Measurements from ENCODE around the gene BCAM. TPM values are rescaled to one million over a fixed set of nuclear protein-coding genes. Genes with fewer than 3 reads are reported as not detected.
"Not testable (repeated sequence)": the region's sequence is repeated elsewhere in the genome, so short reads cannot be mapped to it uniquely, and the experiment has no call there.

BCAM gene
- total RNA-seq, 1 donor from 2014 or later, result 91.9 TPM

GRCh38 chr19:44840811-44841210 lies 31.9 kb downstream of the BCAM start:
- intact Hi-C loops (cut with DNase I), result no loop called here
- ATAC-seq (no peak), DNase-seq (ENCODE audit: missing footprints) (no peak)

DNA sequence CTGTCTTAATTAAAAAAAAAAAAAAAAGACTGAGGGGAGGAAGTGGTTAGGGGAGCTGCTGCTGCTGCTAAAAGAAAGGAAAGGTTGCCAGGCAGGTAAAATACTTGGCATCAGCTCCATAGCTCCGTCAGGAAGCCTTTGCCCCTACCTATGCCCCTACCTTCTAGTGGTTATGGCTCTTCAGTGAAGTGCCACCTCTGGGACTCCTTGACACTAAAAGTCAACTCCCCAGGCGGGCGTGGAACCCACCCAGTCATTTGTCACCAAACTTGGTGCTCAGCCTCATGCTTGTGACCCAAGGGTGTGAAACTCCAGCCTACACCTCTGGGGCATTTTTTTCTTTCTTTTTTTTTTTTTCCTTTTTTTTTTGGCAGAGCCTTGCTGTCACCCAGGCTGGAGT lies 32.3 kb downstream of the BCAM start:
- intact Hi-C loops (cut with DNase I), result no loop called here
- DNase-seq (ENCODE audit: missing footprints) (no peak), ATAC-seq (no peak)

DNA sequence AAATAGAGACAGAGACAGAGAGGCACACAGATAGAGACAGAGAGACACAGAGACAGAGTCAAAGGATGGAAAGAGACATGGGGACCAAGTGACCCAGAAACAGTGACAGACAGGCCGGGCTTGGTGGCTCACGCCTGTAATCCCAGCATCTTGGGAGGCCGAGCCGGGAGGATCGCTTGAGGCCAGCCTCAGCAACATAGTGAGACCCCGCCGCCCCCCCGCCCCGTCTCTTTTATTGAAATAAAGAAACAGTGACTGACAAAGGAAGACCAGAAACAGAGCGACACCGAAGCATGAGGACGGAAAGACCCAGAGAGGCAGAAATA lies 36.3 kb downstream of the BCAM start:
- ATAC-seq (no peak), DNase-seq (ENCODE audit: missing footprints) (no peak)
- intact Hi-C loops (cut with DNase I), result loop anchor here (1.0 to 5.0 kb wide), 4 partner anchors 45 to 156 kb away; no protein-coding TSS in a partner anchor

GRCh38 chr19:44845612-44846454 lies 36.9 kb downstream of the BCAM start, which contains the start of gene NECTIN2:
TSS of gene NECTIN2 (plus strand) at chr19:44846297. CDS start at chr19:44846526, 229 bp downstream.
- intact Hi-C loops (cut with DNase I), result loop anchor here (1.0 to 5.0 kb wide), 5 partner anchors 45 to 157 kb away; partner anchors contain the start of gene TOMM40
- ATAC-seq (peak; percentile 86), DNase-seq (ENCODE audit: missing footprints) (peak; percentile 100)

DNA sequence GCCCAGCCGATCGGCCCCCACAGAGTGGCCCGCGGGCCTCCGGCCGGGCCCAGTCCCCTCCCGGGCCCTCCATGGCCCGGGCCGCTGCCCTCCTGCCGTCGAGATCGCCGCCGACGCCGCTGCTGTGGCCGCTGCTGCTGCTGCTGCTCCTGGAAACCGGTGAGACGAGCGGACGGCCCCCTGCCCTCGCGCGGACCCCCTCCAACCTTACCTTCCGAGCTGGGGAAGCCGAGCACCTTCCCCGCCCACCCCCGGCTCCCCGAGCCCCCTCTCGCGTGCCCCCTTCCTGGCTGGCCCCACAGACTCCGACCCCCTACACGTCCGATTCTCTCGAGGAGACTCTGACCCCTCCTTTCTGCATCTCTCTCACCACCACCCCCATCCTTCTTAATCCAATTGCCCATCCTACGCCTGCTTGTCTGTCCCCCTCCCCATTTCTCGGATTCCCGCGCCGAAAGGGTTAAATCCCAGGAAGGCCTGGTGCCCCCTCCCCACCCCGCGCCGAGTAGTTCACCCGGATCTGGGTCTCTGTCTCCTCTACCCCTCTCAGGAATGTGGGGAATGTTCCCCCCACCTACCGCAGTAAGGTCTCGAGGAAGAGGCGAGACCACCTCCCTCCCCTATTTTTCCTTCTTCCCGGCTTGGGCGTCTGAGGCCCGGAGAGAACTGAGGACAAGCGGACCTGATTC lies 37.7 kb downstream of the BCAM start:
- DNase-seq (ENCODE audit: missing footprints) (no peak), ATAC-seq (no peak)
- intact Hi-C loops (cut with DNase I), result loop anchor here (2.0 to 5.0 kb wide), 2 partner anchors 44 to 129 kb away; partner anchors contain the start of gene TOMM40

DNA sequence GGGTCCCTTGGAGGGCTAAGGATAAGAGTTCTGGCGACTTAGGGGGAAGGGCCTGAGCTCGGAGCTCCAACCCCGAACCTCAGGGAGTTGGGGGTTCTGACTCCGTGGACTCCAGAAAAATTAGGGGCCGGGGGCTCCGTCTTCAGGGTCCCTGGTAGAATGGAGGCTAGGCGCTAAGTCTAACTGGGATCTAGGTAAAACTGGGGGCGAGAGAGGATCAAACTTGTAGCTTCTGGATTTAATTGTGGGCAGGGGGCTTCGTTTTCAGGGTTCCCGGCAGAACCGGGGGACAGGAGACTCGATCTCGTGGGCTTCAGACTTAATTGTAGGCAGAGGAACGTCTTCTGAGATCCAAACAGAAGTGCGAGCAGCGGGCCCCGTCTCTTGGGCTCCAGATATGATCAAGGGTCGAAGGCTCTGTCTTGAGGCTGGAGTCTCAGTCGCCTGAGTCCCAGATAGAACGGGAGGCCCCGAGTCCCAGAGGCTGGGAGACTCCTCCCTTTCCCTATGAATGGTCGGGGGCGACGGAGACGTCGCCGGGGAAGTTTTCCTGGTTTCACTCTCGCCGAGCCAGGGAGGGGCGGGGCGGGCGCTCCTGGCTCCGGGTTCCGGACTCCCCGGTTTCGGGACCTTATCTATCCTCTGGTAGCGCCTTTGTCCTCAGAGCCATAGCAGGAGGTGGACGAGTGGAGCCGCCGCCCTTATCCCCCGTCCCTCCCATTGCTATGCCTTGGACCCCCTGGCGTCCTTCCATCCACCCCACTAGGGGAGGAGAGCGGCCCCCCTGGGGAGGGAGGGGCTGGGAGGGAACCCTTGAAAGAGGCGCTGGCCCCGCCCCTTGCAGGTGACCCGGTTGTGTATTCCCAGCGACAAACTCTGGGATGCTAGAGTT lies 38.5 kb downstream of the BCAM start:
- intact Hi-C loops (cut with DNase I), result loop anchor here (2.0 to 5.0 kb wide), 2 partner anchors 43 to 130 kb away; partner anchors contain the start of gene TOMM40
- ATAC-seq (no peak), DNase-seq (ENCODE audit: missing footprints) (peak; percentile 83)

DNA sequence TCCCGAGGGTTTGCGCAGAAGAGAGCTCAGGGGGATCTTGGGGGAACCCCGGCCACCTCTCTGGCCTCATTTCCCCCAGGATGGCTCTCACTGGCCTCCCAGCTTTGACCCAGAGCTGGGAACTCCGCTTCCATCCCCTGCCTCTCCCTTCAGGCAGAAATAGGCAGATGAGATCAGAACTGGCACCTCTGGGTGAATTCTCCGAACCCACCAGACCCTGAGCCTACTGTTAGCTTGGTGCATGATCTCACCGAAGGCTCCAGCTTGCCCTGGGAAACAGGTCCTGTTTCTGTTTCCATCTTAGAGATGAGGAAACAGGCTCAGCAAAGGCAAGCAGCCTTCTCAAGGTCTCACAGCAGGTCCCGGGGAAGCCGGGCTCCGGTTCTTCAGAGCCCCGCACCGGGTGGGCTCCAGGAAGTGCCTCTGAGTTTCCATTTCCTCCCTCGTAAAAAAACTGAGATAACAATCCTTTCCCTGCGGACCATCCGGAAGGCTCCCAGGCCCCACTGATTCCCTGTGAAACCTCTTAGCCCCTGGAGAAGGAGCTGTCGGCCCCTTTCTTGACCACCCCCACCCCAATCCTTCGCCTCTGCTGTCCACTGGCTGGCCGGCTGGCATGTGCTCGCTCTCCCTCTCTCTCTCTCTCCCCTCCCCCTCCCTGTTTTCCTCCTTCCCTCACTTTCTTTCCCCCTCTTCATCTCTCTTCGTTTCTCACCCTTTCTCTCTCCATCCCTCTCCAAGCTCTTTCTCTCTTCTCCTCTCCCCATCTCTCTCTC lies 39.3 kb downstream of the BCAM start:
- DNase-seq (ENCODE audit: missing footprints) (no peak), ATAC-seq (no peak)
- intact Hi-C loops (cut with DNase I), result loop anchor here (5.0 kb wide), 1 partner anchor 131 kb away; no protein-coding TSS in a partner anchor

DNA sequence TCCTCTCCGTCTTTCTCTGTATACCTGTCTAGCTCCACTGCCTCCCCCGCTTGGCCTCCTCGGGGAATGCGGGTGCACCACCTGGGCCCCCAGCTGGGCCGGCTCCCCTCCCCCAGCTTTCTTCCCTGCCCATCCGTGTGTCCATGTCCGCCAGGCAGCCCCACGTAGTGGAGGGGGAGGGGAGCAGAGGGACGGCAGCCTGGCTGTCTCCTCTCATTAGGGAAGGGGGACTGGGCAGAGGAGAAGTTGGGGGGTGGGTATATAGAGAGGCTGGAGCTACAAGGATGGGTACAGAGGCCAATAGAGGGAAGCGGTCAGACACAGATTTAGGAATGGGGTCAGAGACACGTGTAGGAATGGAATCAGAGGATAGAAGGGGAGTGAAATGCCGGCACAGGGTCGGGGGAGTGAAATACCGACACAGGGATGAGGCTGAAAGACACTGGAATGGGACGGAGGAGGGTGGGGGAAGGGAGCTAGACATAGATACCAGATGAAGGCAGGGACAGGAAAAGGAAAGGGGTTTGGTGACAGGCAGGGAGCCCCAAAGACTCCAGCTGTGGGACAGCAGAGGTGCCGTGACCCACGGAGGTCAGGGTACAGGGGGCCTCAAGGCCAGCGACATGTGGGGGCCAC lies 40.0 kb downstream of the BCAM start:
- intact Hi-C loops (cut with DNase I), result loop anchor here (5.0 kb wide), 1 partner anchor 132 kb away; no protein-coding TSS in a partner anchor
- no peak for DNase-seq (ENCODE audit: missing footprints)
- ATAC-seq, result no peak

- intact Hi-C loops (cut with DNase I), result no loop called here
- DNase-seq (ENCODE audit: missing footprints) (no peak), ATAC-seq (no peak)
These were observed 41.8 kb downstream of the BCAM start for GRCh38 chr19:44850641-44851109.

DNA sequence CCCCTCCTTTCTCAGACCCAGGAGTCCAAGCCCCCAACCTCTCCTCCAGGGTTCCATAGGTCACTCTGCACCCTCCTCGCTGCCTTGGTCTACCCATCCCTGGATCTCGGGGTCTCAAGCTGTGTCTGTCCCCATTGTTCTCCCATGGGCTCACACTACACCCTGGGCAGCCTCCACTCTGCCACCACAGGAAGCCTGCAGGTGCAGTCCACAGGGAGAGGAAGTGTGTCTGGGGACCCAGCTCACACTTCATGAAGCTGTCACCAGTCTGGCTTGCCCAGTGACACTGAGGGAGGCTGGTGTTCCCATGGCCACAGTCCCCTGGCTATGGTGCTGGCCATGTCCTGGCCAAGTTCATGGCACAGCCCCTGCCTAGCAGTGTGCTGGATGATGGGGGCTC lies 42.5 kb downstream of the BCAM start:
- ATAC-seq (no peak), DNase-seq (ENCODE audit: missing footprints) (no peak)
- intact Hi-C loops (cut with DNase I), result no loop called here

DNA sequence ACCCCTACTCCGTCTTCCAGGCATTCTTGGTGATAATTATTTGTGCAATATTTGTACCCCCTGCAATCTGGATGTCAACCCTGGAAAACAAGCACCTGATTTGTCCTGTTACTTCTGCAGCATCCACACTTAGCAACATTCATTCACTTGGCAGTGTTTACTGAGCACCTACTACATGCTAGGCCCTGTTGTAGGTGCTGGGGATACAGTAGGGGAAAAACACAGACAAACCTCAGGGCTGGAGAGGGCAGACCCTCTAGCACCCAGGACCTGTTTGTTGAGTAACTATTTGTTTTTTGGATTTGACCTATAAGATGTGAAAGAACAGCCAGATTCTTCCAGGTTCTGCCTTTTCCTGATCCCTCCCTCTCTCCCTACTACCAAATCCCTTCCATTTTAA lies 46.7 kb downstream of the BCAM start:
- ATAC-seq (no peak), DNase-seq (ENCODE audit: missing footprints) (no peak)
- intact Hi-C loops (cut with DNase I), result no loop called here

- intact Hi-C loops (cut with DNase I), result no loop called here
- DNase-seq (ENCODE audit: missing footprints) (no peak), ATAC-seq (peak; percentile 53)
These were observed 47.6 kb downstream of the BCAM start for GRCh38 chr19:44856421-44857083.

GRCh38 chr19:44857837-44858236 lies 48.9 kb downstream of the BCAM start:
- no peak for ATAC-seq
- intact Hi-C loops (cut with DNase I), result no loop called here
- DNase-seq (ENCODE audit: missing footprints), result no peak

- DNase-seq (ENCODE audit: missing footprints); ATAC-seq; intact Hi-C loops (cut with DNase I): not testable (repeated sequence)
These were observed 52.7 kb downstream of the BCAM start for GRCh38 chr19:44861576-44861975.

DNA sequence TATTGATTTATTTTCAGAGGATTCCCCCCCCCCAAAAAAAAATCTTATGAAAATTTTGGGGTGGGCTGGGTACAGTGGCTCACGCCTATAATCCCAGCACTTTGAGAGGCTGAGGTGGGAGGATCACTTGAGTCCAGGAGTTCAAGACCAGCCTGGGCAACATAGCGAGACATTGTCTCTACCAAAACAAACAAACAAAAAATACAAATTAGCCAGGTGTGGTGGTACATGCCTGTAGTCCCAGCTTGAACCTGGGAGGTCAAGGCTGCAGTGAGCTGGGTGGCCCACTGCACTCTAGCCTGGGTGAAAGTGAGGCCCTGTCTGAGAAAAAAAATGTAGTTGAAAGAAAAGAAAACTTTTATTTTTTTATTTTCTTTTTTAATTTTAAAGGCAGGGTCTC lies 55.1 kb downstream of the BCAM start:
- ATAC-seq (no peak), DNase-seq (ENCODE audit: missing footprints) (no peak)
- intact Hi-C loops (cut with DNase I), result no loop called here

GRCh38 chr19:44865196-44865767 lies 56.4 kb downstream of the BCAM start:
- DNase-seq (ENCODE audit: missing footprints), result peak; percentile 7
- intact Hi-C loops (cut with DNase I), result no loop called here
- no peak for ATAC-seq

GRCh38 chr19:44866664-44867063 lies 57.8 kb downstream of the BCAM start:
- no peak for ATAC-seq
- DNase-seq (ENCODE audit: missing footprints), result no peak
- intact Hi-C loops (cut with DNase I), result no loop called here

Measured in Right ventricle myocardium inferior (tissue), 1 donor.